Lower lobe of right lung (tissue), 2 donors: ENCODE data around the gene CEBPB. TPM values are rescaled to one million over a fixed set of nuclear protein-coding genes. Genes with fewer than 3 reads are reported as not detected.
"Not testable (repeated sequence)": the region's sequence is repeated elsewhere in the genome, so short reads cannot be mapped to it uniquely, and the experiment has no call there.

Experiments
- ATAC-seq, 2 donors: fragments of 200-7000 bp; cut with Tn5 transposase; one replicate each; pipeline ENCODE4 v1.9.1; 2020 to 2022; ENCODE audit warnings: mild to moderate bottlenecking in 2 of 2, moderate library complexity in 2 of 2
- DNase-seq: peaks from one replicate; pipeline ENCODE4 v3.0.0-alpha.2; 2020
- H3K27ac ChIP-seq: fragments of 200-600 bp; one replicate; pipeline ENCODE4 v1.8.0; 2022
- H3K27me3 ChIP-seq: fragments of 200-600 bp; one replicate; pipeline ENCODE4 v1.8.0; 2022; ENCODE audit warnings: low read depth
- H3K36me3 ChIP-seq: fragments of 200-600 bp; one replicate; pipeline ENCODE4 v1.8.0; 2022; ENCODE audit warnings: mild to moderate bottlenecking
- H3K4me1 ChIP-seq: fragments of 200-600 bp; one replicate; pipeline ENCODE4 v1.8.0; 2022
- H3K4me3 ChIP-seq: fragments of 200-600 bp; one replicate; pipeline ENCODE4 v1.8.0; 2022; ENCODE audit warnings: mild to moderate bottlenecking
- H3K9me3 ChIP-seq: fragments of 200-600 bp; one replicate; pipeline ENCODE4 v1.8.0; 2022
- intact Hi-C: fragments of 100-400 bp; cut with DNase I; formaldehyde crosslinking; loops from one replicate; pipeline ENCODE4 v1.11.0; 2022
- total RNA-seq: library from RNA; stranded (reverse); fragmentation: NEBNext Ultra II Directional; extraction: Animal tissue kit (Norgen Biotek cat#: 25700); gene quantifications from one replicate; pipeline ENCODE4 v1.2.1, GENCODE V29; 2021
- TF ChIP-seq, protein P1 (sequence below): fragments of 200-600 bp; IDR thresholded peaks from one replicate; pipeline ENCODE4 v1.8.0; 2022; ENCODE audit warnings: antibody characterized with exemption, mild to moderate bottlenecking
- donor health status: DM: no; HTN: yes; CAD: no; lungs with severe emphysema.

CEBPB gene
- total RNA-seq, 1 donor from 2014 or later, result 326 TPM

DNA sequence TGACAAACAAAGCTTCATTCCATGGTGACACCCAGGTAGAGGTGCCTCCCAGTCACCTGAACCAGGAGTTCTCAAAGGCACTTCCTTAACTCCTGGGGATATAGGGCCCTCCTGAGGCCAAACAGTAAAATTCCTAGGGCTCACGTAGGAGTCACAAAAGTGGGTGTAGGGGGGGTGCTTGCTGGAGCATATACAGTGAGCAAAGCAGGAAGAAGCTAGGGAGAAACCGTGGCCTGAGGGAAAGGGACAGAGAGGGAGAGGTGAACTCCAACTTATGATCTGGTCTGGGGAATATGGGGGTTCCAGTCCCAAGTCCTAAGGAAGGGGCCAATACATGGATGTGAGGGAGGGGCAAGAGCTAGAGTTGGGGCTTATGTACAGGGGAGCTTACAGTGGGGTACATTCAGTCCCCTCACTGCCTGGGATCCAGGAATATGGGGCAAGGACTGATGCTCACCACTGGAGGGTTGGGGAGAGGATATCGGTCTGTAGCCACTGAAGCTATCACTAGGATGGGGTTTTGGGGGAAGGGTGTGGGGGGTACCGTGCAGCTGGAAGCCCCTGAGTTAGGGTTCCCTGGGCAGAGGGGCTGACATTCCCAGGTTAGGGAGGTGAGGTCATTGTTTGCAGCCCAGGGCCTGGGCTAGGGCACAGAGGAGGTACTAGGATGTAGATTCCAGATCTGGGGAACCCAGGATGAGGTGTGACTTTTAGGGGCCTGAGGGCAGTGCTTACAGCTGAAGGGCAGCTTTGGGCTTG lies 38.1 kb upstream of the CEBPB start:
- H3K27me3 ChIP-seq, result no peaks in the 10 kb centered on the region
- H3K36me3 ChIP-seq, result peaks cover 11% of the 10 kb centered on the region
- H3K4me1 ChIP-seq, result peaks cover 56% of the 10 kb centered on the region
- ATAC-seq (peak; percentile 23 to 55), DNase-seq (no peak)
- no peaks in the 10 kb centered on the region for H3K9me3 ChIP-seq
- H3K4me3 ChIP-seq, result peak overlapping the region; percentile 97
- intact Hi-C loops, result no loop called here
- TF ChIP-seq, protein P1, sequence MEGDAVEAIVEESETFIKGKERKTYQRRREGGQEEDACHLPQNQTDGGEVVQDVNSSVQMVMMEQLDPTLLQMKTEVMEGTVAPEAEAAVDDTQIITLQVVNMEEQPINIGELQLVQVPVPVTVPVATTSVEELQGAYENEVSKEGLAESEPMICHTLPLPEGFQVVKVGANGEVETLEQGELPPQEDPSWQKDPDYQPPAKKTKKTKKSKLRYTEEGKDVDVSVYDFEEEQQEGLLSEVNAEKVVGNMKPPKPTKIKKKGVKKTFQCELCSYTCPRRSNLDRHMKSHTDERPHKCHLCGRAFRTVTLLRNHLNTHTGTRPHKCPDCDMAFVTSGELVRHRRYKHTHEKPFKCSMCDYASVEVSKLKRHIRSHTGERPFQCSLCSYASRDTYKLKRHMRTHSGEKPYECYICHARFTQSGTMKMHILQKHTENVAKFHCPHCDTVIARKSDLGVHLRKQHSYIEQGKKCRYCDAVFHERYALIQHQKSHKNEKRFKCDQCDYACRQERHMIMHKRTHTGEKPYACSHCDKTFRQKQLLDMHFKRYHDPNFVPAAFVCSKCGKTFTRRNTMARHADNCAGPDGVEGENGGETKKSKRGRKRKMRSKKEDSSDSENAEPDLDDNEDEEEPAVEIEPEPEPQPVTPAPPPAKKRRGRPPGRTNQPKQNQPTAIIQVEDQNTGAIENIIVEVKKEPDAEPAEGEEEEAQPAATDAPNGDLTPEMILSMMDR, result peak; percentile 15
- H3K27ac ChIP-seq, result peak overlapping the region; percentile 97

DNA sequence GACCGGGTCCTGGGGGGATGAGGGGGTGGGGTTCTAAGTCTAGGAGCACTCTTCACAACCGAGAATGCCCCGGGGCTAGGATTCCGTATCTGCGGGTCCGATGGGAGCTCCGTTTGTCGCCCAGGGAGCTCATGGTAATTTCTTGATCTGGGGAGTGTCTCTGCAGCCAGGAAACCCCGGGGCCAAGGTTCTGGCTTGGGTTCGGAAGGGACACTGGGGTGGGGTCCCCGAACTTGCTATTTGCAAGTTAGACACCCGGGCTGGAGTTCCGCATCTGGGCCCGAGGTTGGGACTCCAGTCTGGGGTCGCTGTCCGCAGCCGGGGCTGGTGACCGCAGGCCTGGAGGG lies 37.5 kb upstream of the CEBPB start:
- peak overlapping the region; percentile 97 for H3K4me3 ChIP-seq
- intact Hi-C loops, result no loop called here
- no peaks in the 10 kb centered on the region for H3K27me3 ChIP-seq
- ATAC-seq (no peak), DNase-seq (no peak)
- peaks cover 7% of the 10 kb centered on the region for H3K36me3 ChIP-seq
- H3K27ac ChIP-seq, result peak overlapping the region; percentile 97
- peaks cover 51% of the 10 kb centered on the region for H3K4me1 ChIP-seq
- TF ChIP-seq, protein P1, result no peak
- H3K9me3 ChIP-seq, result no peaks in the 10 kb centered on the region

DNA sequence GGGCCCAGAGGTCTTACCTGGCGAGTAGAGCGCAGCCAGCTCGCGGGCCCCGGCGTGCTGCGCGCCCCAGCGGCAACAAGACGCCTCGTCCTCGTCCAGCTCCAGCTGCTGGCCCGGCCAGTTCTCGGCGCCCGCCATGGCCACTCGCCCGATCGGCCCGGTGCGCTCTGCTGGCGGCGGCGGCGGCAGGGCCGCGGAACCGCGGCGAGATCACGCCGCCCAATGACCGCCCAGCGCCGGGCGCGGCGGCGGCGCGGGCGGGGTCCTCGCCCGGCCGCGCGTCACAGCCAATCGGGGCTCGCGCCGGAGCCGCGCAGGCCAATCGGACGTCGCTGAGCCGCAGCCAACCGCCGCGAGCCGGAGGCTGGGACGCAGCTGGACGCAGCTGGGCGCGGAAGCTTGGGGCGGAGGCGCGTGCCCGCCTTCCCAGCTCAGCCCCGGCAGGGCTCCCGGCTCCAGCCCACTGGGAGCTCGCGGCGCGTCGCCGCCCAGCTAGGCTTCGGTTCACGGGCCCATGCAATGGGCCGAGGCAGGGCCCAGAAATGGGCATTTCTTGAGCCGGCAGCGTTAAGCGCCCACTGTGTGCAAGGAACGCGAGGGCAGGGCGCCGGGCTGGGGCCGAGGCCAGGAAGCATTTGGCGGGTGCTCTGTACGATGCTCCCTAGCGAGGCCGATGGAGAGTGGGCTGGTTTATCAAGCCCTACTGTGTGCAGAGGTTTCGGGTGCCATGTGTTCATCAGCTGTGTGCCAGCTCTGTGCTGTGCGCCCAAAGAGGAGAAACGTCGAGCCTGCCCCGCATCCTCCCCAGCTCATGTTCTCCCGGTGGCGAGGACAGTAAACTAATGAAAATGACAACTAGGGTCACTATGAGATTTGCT lies 36.9 kb upstream of the CEBPB start, which contains the start of gene PEDS1:
Gene PEDS1 (minus strand): TSS at position 224 of the 878 bp plus-strand sequence. CDS start 86 bp downstream, at position 138.
- Histone ChIP-seq H3K4me3 (peak within 1 kb of the TSS; percentile 97), H3K4me1 (peaks cover 45% of the 10 kb centered on the region), H3K27ac (peak within 1 kb of the TSS; percentile 97), H3K27me3 (no peaks in the 10 kb centered on the region), H3K9me3 (no peaks in the 10 kb centered on the region), H3K36me3 (peaks cover 1% of the 10 kb centered on the region)
- peak; percentile 93 to 96 for ATAC-seq
- TF ChIP-seq, protein P1, result no peak
- intact Hi-C loops, result no loop called here
- DNase-seq, result peak; percentile 95

DNA sequence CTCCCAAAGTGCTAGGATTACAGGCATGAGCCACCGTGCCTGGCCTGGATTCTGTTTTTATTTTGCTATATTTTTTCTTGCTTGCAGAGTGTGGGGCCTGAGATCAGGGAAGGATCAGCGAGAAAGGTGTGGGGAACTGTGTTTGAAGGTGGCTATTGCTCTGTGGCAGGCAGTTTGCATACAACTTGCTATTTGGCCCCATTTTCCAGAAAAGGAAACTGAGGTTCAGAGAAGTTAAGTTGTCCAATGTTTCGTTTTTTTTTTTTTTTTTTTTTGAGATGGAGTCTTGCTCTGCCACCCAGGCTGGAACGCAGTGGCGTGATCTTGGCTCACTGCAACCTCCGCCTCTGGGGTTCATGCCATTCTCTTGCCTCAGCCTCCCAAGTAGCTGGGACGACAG lies 29.1 kb upstream of the CEBPB start:
- H3K27me3 ChIP-seq, H3K4me3 ChIP-seq, intact Hi-C loops, ATAC-seq, H3K9me3 ChIP-seq, H3K36me3 ChIP-seq, H3K27ac ChIP-seq, DNase-seq: not testable (repeated sequence)
- peaks cover 11% of the 10 kb centered on the region for H3K4me1 ChIP-seq

DNA sequence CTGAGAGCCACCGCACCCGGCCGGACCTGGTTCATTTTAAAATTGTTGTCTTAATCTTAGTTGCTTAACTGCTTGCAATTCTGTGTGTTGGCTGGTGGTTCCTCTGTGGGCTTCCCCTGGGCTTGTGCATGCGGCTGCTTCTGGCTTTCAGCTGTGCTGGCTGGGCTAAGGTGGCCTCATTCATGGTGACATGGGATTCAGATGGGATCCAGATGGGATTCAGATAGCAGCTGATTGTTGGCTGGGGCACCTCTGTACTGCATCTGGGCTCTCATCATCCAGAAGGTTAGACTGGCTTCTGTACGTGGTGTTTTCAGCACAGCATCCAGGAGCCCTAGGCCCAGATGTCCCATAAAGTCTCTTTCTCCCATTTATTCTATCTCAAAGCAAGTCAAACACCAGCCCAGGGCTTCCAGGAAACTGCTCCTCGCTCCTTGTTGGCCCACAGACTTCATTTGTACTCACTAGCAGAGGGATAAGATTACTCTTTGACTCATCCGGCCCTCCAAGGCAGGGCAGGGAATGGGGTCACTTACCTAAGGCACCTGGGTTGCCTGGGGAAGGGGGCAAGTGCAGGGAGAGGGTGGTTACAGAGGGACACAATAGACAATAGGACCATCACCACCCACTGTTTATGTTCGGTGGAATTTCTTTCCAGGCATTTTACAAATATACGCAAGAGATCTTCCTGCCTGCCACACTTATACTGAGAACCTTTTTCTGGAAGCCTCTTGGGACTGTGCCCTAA lies 26.9 kb upstream of the CEBPB start:
- H3K27ac ChIP-seq, result peak overlapping the region; percentile 8
- H3K36me3 ChIP-seq, result no peaks in the 10 kb centered on the region
- no peaks in the 10 kb centered on the region for H3K27me3 ChIP-seq
- intact Hi-C loops, result no loop called here
- no peaks in the 10 kb centered on the region for H3K9me3 ChIP-seq
- H3K4me1 ChIP-seq, result peaks cover 20% of the 10 kb centered on the region
- ATAC-seq (no peak), DNase-seq (no peak)
- TF ChIP-seq, protein P1, result no peak
- H3K4me3 ChIP-seq, result no peak overlapping the region
